Neural progenitor cell (in vitro differentiated cells): ENCODE data around the gene PLEKHA1. TPM values are rescaled to one million over a fixed set of nuclear protein-coding genes. Genes with fewer than 3 reads are reported as not detected.
A peak's percentile ranks its signal among the peaks of the same experiment; 100 is the strongest.

Source experiments
- DNase-seq: peaks from one replicate; pipeline ENCODE4 v3.0.0-alpha.2; 2016; ENCODE audit warnings: low spot score
- H2AFZ ChIP-seq: fragments of 200-600 bp; sonication (generic); replicated peaks from 2 replicates; pipeline ENCODE4 v1.6.1; 2016; ENCODE audit warnings: antibody characterized with exemption
- H3F3A ChIP-seq: fragments of 200-600 bp; sonication (generic); 2 replicates; pipeline ENCODE4 v1.6.1; 2016; ENCODE audit warnings: antibody characterized with exemption, low read depth
- H3K27ac ChIP-seq: fragments of 200-600 bp; sonication (generic); 2 replicates; pipeline ENCODE4 v1.5.1; 2016; ENCODE audit warnings: mild to moderate bottlenecking
- H3K27me3 ChIP-seq: fragments of 200-600 bp; sonication (generic); 2 replicates; pipeline ENCODE4 v1.6.1; 2016; ENCODE audit warnings: mild to moderate bottlenecking, moderate library complexity
- H3K36me3 ChIP-seq: fragments of 200-600 bp; sonication (generic); 2 replicates; pipeline ENCODE4 v1.5.1; 2016
- H3K4me1 ChIP-seq: fragments of 200-600 bp; sonication (generic); 2 replicates; pipeline ENCODE4 v1.6.1; 2016; ENCODE audit warnings: mixed run types
- H3K4me2 ChIP-seq: fragments of 200-600 bp; sonication (generic); 2 replicates; pipeline ENCODE4 v1.6.1; 2016
- H3K4me3 ChIP-seq: fragments of 200-600 bp; sonication (generic); 2 replicates; pipeline ENCODE4 v1.5.1; 2016
- H3K79me2 ChIP-seq: fragments of 200-600 bp; sonication (generic); 2 replicates; pipeline ENCODE4 v1.6.1; 2016; ENCODE audit warnings: low read depth
- H3K9ac ChIP-seq: fragments of 200-600 bp; sonication (generic); 2 replicates; pipeline ENCODE4 v1.6.1; 2016
- H3K9me3 ChIP-seq: fragments of 200-600 bp; sonication (generic); 2 replicates; pipeline ENCODE4 v1.5.1; 2016; ENCODE audit warnings: low read depth
- H4K20me1 ChIP-seq: fragments of 200-600 bp; sonication (generic); 2 replicates; pipeline ENCODE4 v1.6.1; 2016; ENCODE audit warnings: low read depth
- H3K27ac Mint-ChIP-seq: 3 replicates; pipeline ENCODE4 v1.8.0; 2021; ENCODE audit warnings: mixed read lengths
- H3K27me3 Mint-ChIP-seq: 2 replicates; pipeline ENCODE4 v1.8.0; 2022; ENCODE audit warnings: low read depth, mild to moderate bottlenecking, inconsistent platforms, moderate library complexity, mixed read lengths; ENCODE audit not compliant: insufficient read depth
- H3K36me3 Mint-ChIP-seq: 3 replicates; pipeline ENCODE4 v1.8.0; 2021; ENCODE audit warnings: mixed read lengths
- H3K4me1 Mint-ChIP-seq: 3 replicates; pipeline ENCODE4 v1.8.0; 2021; ENCODE audit warnings: mixed read lengths
- H3K4me3 Mint-ChIP-seq: 3 replicates; pipeline ENCODE4 v1.8.0; 2021; ENCODE audit warnings: mild to moderate bottlenecking, moderate library complexity, mixed read lengths
- H3K9me3 Mint-ChIP-seq: 3 replicates; pipeline ENCODE4 v1.8.0; 2020; ENCODE audit warnings: mixed read lengths
- CTCF ChIP-seq: fragments of 200-600 bp; sonication (generic); IDR thresholded peaks from 2 replicates; pipeline ENCODE4 v1.5.1; 2017; ENCODE audit warnings: antibody characterized with exemption, mild to moderate bottlenecking
- EZH2 ChIP-seq: fragments of 200-600 bp; sonication (generic); IDR thresholded peaks from 2 replicates; pipeline ENCODE4 v1.6.1; 2017; ENCODE audit warnings: antibody characterized with exemption, mild to moderate bottlenecking, moderate library complexity
- EZH2phosphoT487 ChIP-seq: fragments of 200-600 bp; sonication (generic); IDR thresholded peaks from 2 replicates; pipeline ENCODE4 v1.6.1; 2017; ENCODE audit warnings: antibody characterized with exemption
- total RNA-seq: library from RNA; depleted of rRNA; stranded (reverse); fragments of >200 nt; gene quantifications from 2 replicates; pipeline ENCODE4 v1.2.3, GENCODE V29; 2015; ENCODE audit warnings: low replicate concordance

PLEKHA1 gene
- total RNA-seq, 1 donor from 2014 or later = 79.1 TPM

DNA sequence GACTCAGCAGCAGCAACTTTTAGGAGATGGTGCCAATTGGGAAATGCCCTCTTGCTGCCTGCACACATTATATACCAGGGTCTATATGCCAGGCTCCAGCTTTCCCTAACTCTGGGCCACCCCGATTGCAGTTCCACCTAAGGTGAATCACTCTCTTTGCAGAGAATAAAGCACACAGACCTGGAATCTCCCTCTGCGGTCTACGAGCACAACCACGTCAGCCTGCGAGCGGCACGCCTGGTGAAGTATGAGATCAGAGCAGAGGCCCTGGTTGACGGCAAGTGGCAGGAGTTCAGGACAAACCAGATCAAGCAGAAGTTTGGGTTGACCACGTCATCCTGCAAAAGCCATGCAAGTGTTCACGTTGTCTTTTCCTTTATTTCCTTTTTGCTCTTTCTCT lies 38.2 kb upstream of the PLEKHA1 start:
- Histone ChIP-seq H3K36me3 (no peaks in the 10 kb centered on the region), H3F3A (no peaks in the 10 kb centered on the region), H3K4me1 (no peaks in the 10 kb centered on the region), H3K79me2 (no peaks in the 10 kb centered on the region), H3K4me3 (no peak overlapping the region), H3K4me2 (no peak overlapping the region), H3K27ac (no peak overlapping the region), H3K27me3 (no peaks in the 10 kb centered on the region), H3K9ac (no peak overlapping the region), H3K9me3 (no peaks in the 10 kb centered on the region), H2AFZ (no peak overlapping the region), H4K20me1 (no peaks in the 10 kb centered on the region)
- no peak overlapping the region for H3K4me3 Mint-ChIP-seq
- H3K4me1 Mint-ChIP-seq = peaks cover 33% of the 10 kb centered on the region
- no peak for TF ChIP-seq EZH2
- TF ChIP-seq EZH2phosphoT487 = no peak
- no peak for TF ChIP-seq CTCF
- no peak for DNase-seq
- peaks cover 4% of the 10 kb centered on the region for H3K27me3 Mint-ChIP-seq
- H3K9me3 Mint-ChIP-seq = no peaks in the 10 kb centered on the region
- no peaks in the 10 kb centered on the region for H3K36me3 Mint-ChIP-seq
- H3K27ac Mint-ChIP-seq = no peak overlapping the region

- Histone ChIP-seq H3K79me2 (no peaks in the 10 kb centered on the region), H3K4me2 (no peak overlapping the region), H3F3A (no peaks in the 10 kb centered on the region), H3K36me3 (no peaks in the 10 kb centered on the region), H3K4me1 (no peaks in the 10 kb centered on the region), H2AFZ (no peak overlapping the region), H3K9ac (no peak overlapping the region), H3K4me3 (no peak overlapping the region), H4K20me1 (no peaks in the 10 kb centered on the region), H3K27ac (no peak overlapping the region), H3K27me3 (no peaks in the 10 kb centered on the region), H3K9me3 (no peaks in the 10 kb centered on the region)
- H3K4me1 Mint-ChIP-seq = peaks cover 27% of the 10 kb centered on the region
- no peak overlapping the region for H3K27ac Mint-ChIP-seq
- H3K27me3 Mint-ChIP-seq = peaks cover 4% of the 10 kb centered on the region
- no peaks in the 10 kb centered on the region for H3K36me3 Mint-ChIP-seq
- DNase-seq = no peak
- no peak for TF ChIP-seq CTCF
- no peak for TF ChIP-seq EZH2
- no peak for TF ChIP-seq EZH2phosphoT487
- no peaks in the 10 kb centered on the region for H3K9me3 Mint-ChIP-seq
- H3K4me3 Mint-ChIP-seq = no peak overlapping the region
These were observed 37.5 kb upstream of the PLEKHA1 start for GRCh38 chr10:122336961-122337360.

- no peak overlapping the region for H3K27ac ChIP-seq
- H3K9me3 ChIP-seq = no peaks in the 10 kb centered on the region
- no peak for TF ChIP-seq EZH2phosphoT487
- H3K27ac Mint-ChIP-seq = no peak overlapping the region
- no peaks in the 10 kb centered on the region for H3K27me3 ChIP-seq
- no peaks in the 10 kb centered on the region for H3F3A ChIP-seq
- H3K4me1 Mint-ChIP-seq = peaks cover 27% of the 10 kb centered on the region
- H3K36me3 ChIP-seq = no peaks in the 10 kb centered on the region
- H3K9me3 Mint-ChIP-seq = peaks cover 4% of the 10 kb centered on the region
- H3K36me3 Mint-ChIP-seq = no peaks in the 10 kb centered on the region
- H3K4me2 ChIP-seq = no peak overlapping the region
- peaks cover 4% of the 10 kb centered on the region for H3K4me1 ChIP-seq
- H4K20me1 ChIP-seq = no peaks in the 10 kb centered on the region
- peak overlapping the region; percentile 26 for H2AFZ ChIP-seq
- no peaks in the 10 kb centered on the region for H3K79me2 ChIP-seq
- DNase-seq = no peak
- H3K4me3 ChIP-seq = no peak overlapping the region
- H3K9ac ChIP-seq = no peak overlapping the region
- no peak overlapping the region for H3K4me3 Mint-ChIP-seq
- H3K27me3 Mint-ChIP-seq = peaks cover 2% of the 10 kb centered on the region
These were observed 35.7 kb upstream of the PLEKHA1 start for GRCh38 chr10:122338609-122339441.

GRCh38 chr10:122341141-122341810 lies 33.2 kb upstream of the PLEKHA1 start:
- Mint-ChIP-seq H3K9me3 (peaks cover 18% of the 10 kb centered on the region), H3K27ac (peak overlapping the region; percentile 2)
- no peak for DNase-seq

More at GRCh38 chr10:122341141-122341810, 33.2 kb upstream of the PLEKHA1 start:
- H2AFZ ChIP-seq = no peak overlapping the region
- H3K4me1 ChIP-seq = peaks cover 4% of the 10 kb centered on the region
- Mint-ChIP-seq H3K27me3 (peaks cover 6% of the 10 kb centered on the region), H3K4me1 (peaks cover 32% of the 10 kb centered on the region), H3K4me3 (no peak overlapping the region), H3K36me3 (no peaks in the 10 kb centered on the region)
- no peaks in the 10 kb centered on the region for H3K27me3 ChIP-seq
- no peak for TF ChIP-seq EZH2phosphoT487
- TF ChIP-seq EZH2 = no peak
- TF ChIP-seq CTCF = no peak
- no peaks in the 10 kb centered on the region for H4K20me1 ChIP-seq
- H3K4me3 ChIP-seq = no peak overlapping the region
- no peak overlapping the region for H3K4me2 ChIP-seq
- no peak overlapping the region for H3K27ac ChIP-seq
- no peaks in the 10 kb centered on the region for H3K36me3 ChIP-seq
- no peaks in the 10 kb centered on the region for H3K79me2 ChIP-seq
- no peaks in the 10 kb centered on the region for H3F3A ChIP-seq
- no peak overlapping the region for H3K9ac ChIP-seq
- H3K9me3 ChIP-seq = peaks cover 6% of the 10 kb centered on the region
